ENCODE measurements around the gene IGFN1. TPM values are rescaled to one million over a fixed set of nuclear protein-coding genes. Genes with fewer than 3 reads are reported as not detected.

Gene IGFN1
- total and polyA plus RNA-seq, 2 experiments from 2014 or later: 0.37 to 3.1 TPM

- no peak overlapping the region for H3K4me2 ChIP-seq
- TF ChIP-seq EZH2 (IDR thresholded peaks at IDR 0.05; ENCODE audit: borderline replicate concordance): no peak
- TF ChIP-seq EZH2phosphoT487 (IDR thresholded peaks at IDR 0.05; ENCODE audit: low read depth, severe bottlenecking, unreplicated experiment): no peak
- TF ChIP-seq CTCF (IDR thresholded peaks at IDR 0.05; ENCODE audit: poor library complexity): no peak
- H3K4me3 ChIP-seq: no peak overlapping the region
- H3K36me3 ChIP-seq (replicated peaks; ENCODE audit: insufficient read depth, low read depth): no peaks in the 10 kb centered on the region
- peak overlapping the region; percentile 82 for H3K27ac ChIP-seq
- peaks cover 5% of the 10 kb centered on the region for H3K27me3 ChIP-seq
- H2AFZ ChIP-seq: no peak overlapping the region
- no peaks in the 10 kb centered on the region for H3K9me3 ChIP-seq (ENCODE audit: low read depth)
- 82% methylated on average over 3 of the region's 3 CpGs for WGBS (ENCODE audit: low lambda C conversion rate, missing lambda C conversion rate)
- H4K20me1 ChIP-seq (ENCODE audit: insufficient read depth, poor library complexity, severe bottlenecking): no peaks in the 10 kb centered on the region
- no peaks in the 10 kb centered on the region for H3K9me2 ChIP-seq (replicated peaks; ENCODE audit: insufficient read depth)
- peaks cover 20% of the 10 kb centered on the region for H3K4me1 ChIP-seq (ENCODE audit: insufficient read depth)
- DNase-seq (ENCODE audit: low spot score): no peak
- no peaks in the 10 kb centered on the region for H3K79me2 ChIP-seq
Measured at GRCh38 chr1:201183209-201183608, 7.4 kb upstream of the IGFN1 start.

GRCh38 chr1:201183753-201184152, 6.9 kb upstream of the IGFN1 start:
- Histone ChIP-seq H3K9me2 (replicated peaks; ENCODE audit: insufficient read depth) (no peaks in the 10 kb centered on the region), H2AFZ (no peak overlapping the region), H3K27ac (peak overlapping the region; percentile 82), H3K27me3 (peaks cover 5% of the 10 kb centered on the region), H3K4me1 (ENCODE audit: insufficient read depth) (peaks cover 20% of the 10 kb centered on the region), H3K4me3 (no peak overlapping the region), H4K20me1 (ENCODE audit: insufficient read depth, poor library complexity, severe bottlenecking) (no peaks in the 10 kb centered on the region), H3K79me2 (no peaks in the 10 kb centered on the region), H3K4me2 (no peak overlapping the region), H3K9me3 (ENCODE audit: low read depth) (no peaks in the 10 kb centered on the region), H3K36me3 (replicated peaks; ENCODE audit: insufficient read depth, low read depth) (no peaks in the 10 kb centered on the region)
- DNase-seq (ENCODE audit: low spot score): no peak
- TF ChIP-seq CTCF (IDR thresholded peaks at IDR 0.05; ENCODE audit: poor library complexity) (no peak), EZH2phosphoT487 (IDR thresholded peaks at IDR 0.05; ENCODE audit: low read depth, severe bottlenecking, unreplicated experiment) (no peak), EZH2 (IDR thresholded peaks at IDR 0.05; ENCODE audit: borderline replicate concordance) (no peak)
- WGBS (ENCODE audit: low lambda C conversion rate, missing lambda C conversion rate): 85% methylated on average over 5 of the region's 5 CpGs

- Histone ChIP-seq H4K20me1 (ENCODE audit: insufficient read depth, poor library complexity, severe bottlenecking) (no peaks in the 10 kb centered on the region), H3K4me3 (no peak overlapping the region), H3K4me2 (peak overlapping the region; percentile 47), H3K9me2 (replicated peaks; ENCODE audit: insufficient read depth) (no peaks in the 10 kb centered on the region), H3K36me3 (replicated peaks; ENCODE audit: insufficient read depth, low read depth) (no peaks in the 10 kb centered on the region), H3K4me1 (ENCODE audit: insufficient read depth) (peaks cover 20% of the 10 kb centered on the region), H2AFZ (no peak overlapping the region), H3K27ac (peak overlapping the region; percentile 82), H3K27me3 (peaks cover 5% of the 10 kb centered on the region), H3K9me3 (ENCODE audit: low read depth) (no peaks in the 10 kb centered on the region), H3K79me2 (no peaks in the 10 kb centered on the region)
- TF ChIP-seq EZH2 (IDR thresholded peaks at IDR 0.05; ENCODE audit: borderline replicate concordance): no peak
- TF ChIP-seq EZH2phosphoT487 (IDR thresholded peaks at IDR 0.05; ENCODE audit: low read depth, severe bottlenecking, unreplicated experiment): no peak
- peak; percentile 48 for TF ChIP-seq CTCF (IDR thresholded peaks at IDR 0.05; ENCODE audit: poor library complexity)
- 32% methylated on average over 9 of the region's 9 CpGs for WGBS (ENCODE audit: low lambda C conversion rate, missing lambda C conversion rate)
- peak; percentile 78 for DNase-seq (ENCODE audit: low spot score)
Measured at GRCh38 chr1:201184307-201185122, 6.1 kb upstream of the IGFN1 start.
